H1 (cell line): ENCODE measurements around the gene ACTRT3. TPM values are rescaled to one million over a fixed set of nuclear protein-coding genes. Genes with fewer than 3 reads are reported as not detected.

Experiments
- EGR1 ChIP-seq: IDR thresholded peaks from 2 replicates; pipeline ENCODE4 v1.6.1; 2011; ENCODE audit warnings: low read depth, low read length, borderline replicate concordance
- FOSL1 ChIP-seq: IDR thresholded peaks from 2 replicates; pipeline ENCODE4 v1.6.1; 2011; ENCODE audit warnings: mild to moderate bottlenecking, low read depth, low read length, moderate library complexity; ENCODE audit not compliant: insufficient read depth
- GABPA ChIP-seq: IDR thresholded peaks from 2 replicates; pipeline ENCODE4 v1.6.1; 2011; ENCODE audit warnings: mild to moderate bottlenecking, low read length, moderate library complexity, borderline replicate concordance; ENCODE audit not compliant: insufficient read depth
- HDAC2 ChIP-seq, 2 experiments: fragments of 300-600 bp in 1 of 2; sonication (generic) in 1 of 2; IDR thresholded peaks; 2 replicates each; pipeline ENCODE4 v1.6.1; 2011 to 2012; ENCODE audit warnings: low read depth in 2 of 2, low read length in 2 of 2, mild to moderate bottlenecking in 2 of 2, moderate library complexity in 2 of 2, borderline replicate concordance in 1 of 2, inconsistent platforms in 1 of 2
- HDAC6 ChIP-seq: IDR thresholded peaks from one replicate; pipeline ENCODE4 v1.7.1; 2012; ENCODE audit warnings: low read depth, mild to moderate bottlenecking, inconsistent platforms, low read length, moderate library complexity
- KDM5A ChIP-seq: fragments of 200-600 bp; IDR thresholded peaks from 2 replicates; pipeline ENCODE4 v1.7.1; 2012; ENCODE audit warnings: mild to moderate bottlenecking, low read length, inconsistent platforms, mixed read lengths
- NRF1 ChIP-seq: IDR thresholded peaks from 2 replicates; pipeline ENCODE4 v1.6.1; 2011; ENCODE audit warnings: mild to moderate bottlenecking, low read depth, low read length, improper control_type of control experiment
- POLR2AphosphoS5 ChIP-seq: IDR thresholded peaks from 2 replicates; pipeline ENCODE4 v1.6.1; 2011; ENCODE audit warnings: low read depth, low read length
- RNF2 ChIP-seq: fragments of 200-900, 300-1000 bp; sonication (generic); IDR thresholded peaks from 2 replicates; pipeline ENCODE4 v1.7.1; 2016; ENCODE audit warnings: borderline replicate concordance, low read depth, mild to moderate bottlenecking, antibody characterized with exemption, low read length; ENCODE audit not compliant: poor library complexity, severe bottlenecking; ENCODE audit errors: missing control alignments
- TAF1 ChIP-seq: IDR thresholded peaks from 2 replicates; pipeline ENCODE4 v1.6.1; 2011; ENCODE audit warnings: mild to moderate bottlenecking, low read depth, low read length
- TBP ChIP-seq: IDR thresholded peaks from 2 replicates; pipeline ENCODE4 v1.6.1; 2011; ENCODE audit warnings: low read depth, low read length, improper control_type of control experiment
- polyA plus RNA-seq, 7 experiments: library from polyadenylated mRNA; depleted of rRNA in 3 of 7; stranded (reverse) in 5 of 7; unstranded in 2 of 7; fragments of >200 nt in 5 of 7; fragments of 200-250 nt in 2 of 7; gene quantifications; 1 replicate in 5 of 7; 2 replicates in 1 of 7; 4 replicates in 1 of 7; pipeline versions ENCODE4 v1.2.1 to v1.2.3, GENCODE V29; 2011 to 2013; ENCODE audit warnings: missing spikeins in 2 of 7, mixed read lengths in 2 of 7
- total RNA-seq: library from RNA; stranded (reverse); fragmentation: NEBNext Ultra II Directional; extraction: Animal tissue kit (Norgen Biotek cat#: 25700); gene quantifications from 2 replicates; pipeline ENCODE4 v1.2.1, GENCODE V29; 2021
- TF ChIP-seq, protein P1 (sequence below): IDR thresholded peaks from 2 replicates; pipeline ENCODE4 v1.6.1; 2011; ENCODE audit warnings: low read depth, mild to moderate bottlenecking, low read length; ENCODE audit not compliant: insufficient read depth

Gene ACTRT3
- total and polyA plus RNA-seq, 2 of the 8 experiments (the other 6 are each of a cell fraction or from before 2014, with no cell fraction given), result 3.4 to 5.9 TPM

GRCh38 chr3:169764882-169765612 lies 4.3 kb downstream of the ACTRT3 start, which contains the start of gene TERC (continued):
- peak; percentile 82 for TF ChIP-seq EGR1
- no peak for TF ChIP-seq KDM5A
- TF ChIP-seq HDAC2 (IDR thresholded peaks at IDR 0.05; ENCODE audit: borderline replicate concordance in 1 of 2, low read depth in 2 of 2, low read length in 2 of 2), result 0 out of 4 replicates have a peak, but pooled peaks of 1 of the 2 experiments have one; percentile 25
- TF ChIP-seq NRF1, result no peak
- no peak for TF ChIP-seq RNF2
- TF ChIP-seq TAF1, result peak; percentile 89
- TF ChIP-seq, protein P1, sequence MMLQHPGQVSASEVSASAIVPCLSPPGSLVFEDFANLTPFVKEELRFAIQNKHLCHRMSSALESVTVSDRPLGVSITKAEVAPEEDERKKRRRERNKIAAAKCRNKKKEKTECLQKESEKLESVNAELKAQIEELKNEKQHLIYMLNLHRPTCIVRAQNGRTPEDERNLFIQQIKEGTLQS, result no peak
- peak; percentile 93 for TF ChIP-seq POLR2AphosphoS5
- peak; percentile 96 for TF ChIP-seq TBP
- TF ChIP-seq GABPA, result peak; percentile 60; the same call in 1 of the 2 replicates
- TF ChIP-seq FOSL1, result no peak
- TF ChIP-seq HDAC6, result no peak
